Activated T-cell treated with anti-CD3 and anti-CD28 coated beads, Interleukin-2, amount 50 U/mL, for 72 hours (primary cell): ENCODE data around the gene C9orf57. TPM values are rescaled to one million over a fixed set of nuclear protein-coding genes. Genes with fewer than 3 reads are reported as not detected.
"Not testable (repeated sequence)": the region's sequence is repeated elsewhere in the genome, so short reads cannot be mapped to it uniquely, and the experiment has no call there.

ENCODE experiments used
- ATAC-seq, 2 donors: fragments of 150-1000 bp; cut with Tn5 transposase; replicated peaks in 1 of 2; 2 replicates each; pipeline ENCODE4 v1.10.0; 2021; ENCODE audit warnings: moderate library complexity in 2 of 2, mild to moderate bottlenecking in 1 of 2
- DNase-seq, 2 donors: peaks; one replicate each; pipeline ENCODE4 v3.0.0; 2021 to 2022; ENCODE audit warnings: mixed read lengths in 1 of 2
- H3K27ac Mint-ChIP-seq: one replicate; pipeline ENCODE4 v1.8.0; 2022; ENCODE audit warnings: mild to moderate bottlenecking, moderate library complexity, mixed read lengths
- H3K27me3 Mint-ChIP-seq: one replicate; pipeline ENCODE4 v1.8.0; 2022; ENCODE audit warnings: low read depth, mixed read lengths
- H3K36me3 Mint-ChIP-seq, 2 donors: one replicate each; pipeline ENCODE4 v1.8.0; 2022; ENCODE audit warnings: mixed read lengths in 2 of 2, mild to moderate bottlenecking in 1 of 2; ENCODE audit not compliant: insufficient read depth in 2 of 2
- H3K4me1 Mint-ChIP-seq: one replicate; pipeline ENCODE4 v1.8.0; 2022; ENCODE audit warnings: low read depth, mixed read lengths
- H3K4me3 Mint-ChIP-seq, 2 donors: one replicate each; pipeline ENCODE4 v1.8.0; 2022; ENCODE audit warnings: mild to moderate bottlenecking in 2 of 2, mixed read lengths in 2 of 2, moderate library complexity in 2 of 2
- H3K9me3 Mint-ChIP-seq, 2 donors: one replicate each; pipeline ENCODE4 v1.8.0; 2022; ENCODE audit warnings: mixed read lengths in 2 of 2
- total RNA-seq, 2 donors: library from RNA; stranded (reverse); gene quantifications; one replicate each; pipeline ENCODE4 v1.2.3, GENCODE V29; 2022

The C9orf57 gene
- total RNA-seq, 2 donors from 2014 or later: not detected

DNA sequence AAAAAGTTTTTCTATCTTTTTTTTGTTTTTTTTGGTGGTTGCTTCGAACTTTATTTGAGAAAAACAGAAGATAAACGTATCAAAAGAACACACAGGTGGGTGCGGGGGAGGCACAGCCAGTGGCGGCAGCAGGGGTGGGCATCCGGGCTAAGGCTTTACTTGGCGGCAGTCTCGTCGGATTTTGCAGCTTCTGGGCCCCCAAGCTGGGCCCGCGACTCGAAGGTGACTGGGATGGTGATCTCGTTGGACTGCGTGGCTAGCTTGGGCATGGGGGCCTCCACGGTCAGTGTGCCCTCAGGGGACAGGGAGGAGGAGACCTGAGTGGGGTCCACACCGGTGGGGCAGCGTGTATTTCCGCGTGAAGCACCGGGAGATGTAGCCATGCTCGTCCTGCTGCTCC lies 52.7 kb downstream of the C9orf57 start:
- not testable (repeated sequence) for H3K9me3 Mint-ChIP-seq, H3K27me3 Mint-ChIP-seq, H3K36me3 Mint-ChIP-seq, DNase-seq, H3K27ac Mint-ChIP-seq, ATAC-seq, H3K4me1 Mint-ChIP-seq, H3K4me3 Mint-ChIP-seq

DNA sequence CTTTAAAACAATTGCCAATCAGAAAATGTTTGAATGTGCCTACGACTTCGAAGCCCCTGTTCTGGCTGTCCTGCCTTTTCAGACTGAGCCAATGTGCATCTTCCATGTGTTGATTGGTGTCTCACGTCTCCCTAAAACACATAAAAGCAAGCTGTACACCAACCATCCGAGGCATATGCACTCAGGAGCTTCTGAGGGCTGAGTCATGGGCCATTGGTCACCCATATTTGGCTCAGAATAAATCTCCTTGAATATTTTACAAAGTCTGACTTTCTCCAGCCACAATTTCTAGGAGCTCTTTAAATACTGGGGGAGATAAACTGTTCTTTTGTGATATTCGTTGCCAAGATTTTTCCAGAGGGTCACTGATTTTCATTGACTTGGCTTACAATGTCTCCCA lies 53.9 kb downstream of the C9orf57 start:
- no peak overlapping the region for H3K4me3 Mint-ChIP-seq
- H3K36me3 Mint-ChIP-seq: no peaks in the 10 kb centered on the region
- H3K4me1 Mint-ChIP-seq: no peaks in the 10 kb centered on the region
- H3K9me3 Mint-ChIP-seq: no peaks in the 10 kb centered on the region
- DNase-seq (no peak), ATAC-seq (no peak)
- no peak overlapping the region for H3K27ac Mint-ChIP-seq
- no peaks in the 10 kb centered on the region for H3K27me3 Mint-ChIP-seq

DNA sequence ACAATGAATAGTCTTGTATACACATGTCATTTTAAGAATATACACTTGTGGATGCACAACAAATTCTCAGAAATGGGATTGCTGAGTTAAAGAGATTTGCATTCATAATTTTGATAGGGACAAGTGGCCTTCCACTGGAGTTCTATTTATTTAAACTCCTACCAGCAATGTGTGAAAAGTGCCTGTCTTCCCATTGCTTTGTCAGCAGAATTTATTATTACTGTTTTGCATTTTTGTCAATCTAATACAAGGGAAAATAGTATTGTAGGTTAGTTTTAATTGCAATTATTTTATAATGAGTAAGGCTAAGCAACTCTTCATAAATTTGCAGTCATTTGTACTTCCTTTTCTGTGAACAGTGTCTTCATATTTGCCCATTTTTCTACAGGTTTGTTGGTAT lies 55.0 kb downstream of the C9orf57 start:
- no peaks in the 10 kb centered on the region for H3K4me1 Mint-ChIP-seq
- H3K9me3 Mint-ChIP-seq: no peaks in the 10 kb centered on the region
- H3K27ac Mint-ChIP-seq: no peak overlapping the region
- H3K36me3 Mint-ChIP-seq: no peaks in the 10 kb centered on the region
- no peak overlapping the region for H3K4me3 Mint-ChIP-seq
- H3K27me3 Mint-ChIP-seq: no peaks in the 10 kb centered on the region
- DNase-seq (no peak), ATAC-seq (no peak)

Other genes with a start within 250 kb of the C9orf57 start
- gene ABHD17B, start 149.4 kb downstream of the C9orf57 start, total RNA-seq: 10 to 100 TPM; 15.4 to 16.2 TPM
- 10 to 100 TPM; 13.5 to 14.1 TPM for gene C9orf85, start 149.0 kb downstream of the C9orf57 start, total RNA-seq
- not detected for gene GDA, start 88.8 kb upstream of the C9orf57 start, total RNA-seq